Bone marrow (tissue), 2 donors: ENCODE results near the gene GUCY1B1.
A peak's percentile ranks its signal among the peaks of the same experiment; 100 is the strongest.

Experiments
- DNase-seq, 2 donors: peaks; one replicate each; lab custom pipeline; 2025; lab: John Stamatoyannopoulos, UW

Gene GUCY1B1

GRCh38 chr4:155758481-155759371 lies at the start of gene GUCY1B1:
TSS of gene GUCY1B1 (plus strand) at chr4:155759021. CDS start at chr4:155759141, 120 bp downstream.
- DNase-seq = peak; percentile 68 to 97

- DNase-seq = no peak
Observed at GRCh38 chr4:155709918-155710317, 48.9 kb upstream of the GUCY1B1 start.

GRCh38 chr4:155711556-155711955 lies 47.3 kb upstream of the GUCY1B1 start:
- no peak for DNase-seq

DNA sequence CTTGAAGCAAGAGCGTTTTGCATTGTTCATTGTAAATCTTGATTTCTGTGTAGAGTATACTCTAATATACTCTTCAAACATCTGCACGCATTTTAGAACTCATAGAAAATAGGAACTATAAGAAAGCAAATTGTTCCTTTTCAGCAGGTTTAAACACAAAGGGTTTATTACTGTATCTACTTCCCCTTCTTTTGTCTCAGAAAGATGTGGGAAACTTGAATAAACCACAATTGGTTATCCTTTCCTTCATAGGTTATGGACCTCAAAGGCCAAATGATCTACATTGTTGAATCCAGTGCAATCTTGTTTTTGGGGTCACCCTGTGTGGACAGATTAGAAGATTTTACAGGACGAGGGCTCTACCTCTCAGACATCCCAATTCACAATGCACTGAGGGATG lies 46.0 kb upstream of the GUCY1B1 start:
- peak in 1 of 2 donors; percentile 31 for DNase-seq

DNA sequence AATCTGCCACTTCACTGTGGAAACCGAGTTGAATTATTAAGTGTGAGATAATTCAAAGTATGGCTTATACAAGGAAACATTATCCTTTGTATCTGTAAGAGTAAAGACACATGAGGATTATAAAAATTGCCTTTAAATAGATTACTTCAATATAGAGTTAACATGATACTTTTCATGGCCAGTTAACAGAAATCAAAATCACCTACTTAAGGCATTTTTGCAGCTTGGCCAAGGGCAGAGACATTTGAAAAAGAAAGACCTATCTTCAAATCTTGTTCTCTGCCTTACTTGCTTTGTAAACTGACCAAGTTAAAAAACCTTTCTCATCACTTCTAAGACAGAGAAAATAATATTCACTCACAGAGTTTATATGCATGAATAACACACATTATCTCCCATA lies 44.9 kb upstream of the GUCY1B1 start:
- DNase-seq = no peak

DNA sequence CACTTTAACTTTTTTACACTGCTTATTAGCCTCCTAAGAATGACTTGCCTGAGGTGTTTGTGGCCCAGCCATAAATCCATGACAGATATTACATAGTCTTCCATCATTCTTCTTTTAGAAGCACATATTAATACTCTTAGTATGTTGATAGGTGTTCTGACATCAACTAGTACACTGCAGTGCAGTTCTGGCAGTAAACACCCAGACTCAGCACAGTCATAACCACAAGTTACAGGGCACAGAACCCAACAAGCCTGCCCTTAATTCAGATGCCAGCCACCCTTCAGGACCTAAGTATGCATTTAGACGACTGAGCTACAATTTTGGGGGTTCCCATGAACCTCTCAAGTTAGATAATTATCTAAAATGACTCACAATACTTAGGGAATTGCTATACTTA lies 36.5 kb upstream of the GUCY1B1 start:
- no peak for DNase-seq

- DNase-seq = no peak
Observed at GRCh38 chr4:155722816-155723499, 35.9 kb upstream of the GUCY1B1 start.

DNA sequence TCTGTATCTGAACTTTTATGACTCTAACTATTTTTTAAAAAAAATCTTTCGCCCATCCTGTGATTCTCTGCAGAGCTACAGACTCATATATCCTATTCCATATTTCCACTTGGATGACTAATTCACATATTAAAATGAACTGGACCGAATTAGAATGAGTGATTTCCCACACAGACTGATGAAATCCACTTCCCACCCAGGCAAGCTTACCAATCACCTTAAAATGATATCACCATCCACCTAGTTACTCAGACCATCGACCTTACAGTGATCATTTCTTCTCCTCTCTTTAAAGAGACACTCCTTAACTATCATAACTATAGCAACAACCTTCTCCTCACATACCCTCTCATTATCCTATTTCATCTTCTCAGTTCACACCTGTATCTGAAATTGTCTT lies 34.1 kb upstream of the GUCY1B1 start:
- DNase-seq = no peak

DNA sequence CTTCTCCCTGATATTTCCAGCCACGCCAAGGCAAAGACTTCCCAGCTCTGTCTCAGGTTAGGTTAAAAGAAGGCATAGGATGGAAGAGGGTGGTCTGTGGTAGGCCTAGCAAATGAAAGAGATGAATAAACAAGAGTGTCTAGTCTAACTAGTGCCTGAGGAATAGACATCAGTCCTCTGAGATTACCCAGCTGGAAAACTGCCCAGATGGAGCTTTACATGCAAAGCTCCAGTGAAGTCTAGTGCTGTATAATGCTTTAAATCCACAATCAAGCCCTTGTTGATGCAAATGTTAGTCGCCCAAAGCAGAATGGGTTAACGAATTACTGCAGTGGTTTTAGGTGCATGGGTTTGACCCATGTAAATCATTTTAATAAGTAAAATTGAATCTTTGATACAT lies 24.8 kb upstream of the GUCY1B1 start:
- no peak for DNase-seq

- DNase-seq = no peak
Observed at GRCh38 chr4:155734951-155735350, 23.9 kb upstream of the GUCY1B1 start.

- DNase-seq = no peak
Observed at GRCh38 chr4:155735496-155735895, 23.3 kb upstream of the GUCY1B1 start.

DNA sequence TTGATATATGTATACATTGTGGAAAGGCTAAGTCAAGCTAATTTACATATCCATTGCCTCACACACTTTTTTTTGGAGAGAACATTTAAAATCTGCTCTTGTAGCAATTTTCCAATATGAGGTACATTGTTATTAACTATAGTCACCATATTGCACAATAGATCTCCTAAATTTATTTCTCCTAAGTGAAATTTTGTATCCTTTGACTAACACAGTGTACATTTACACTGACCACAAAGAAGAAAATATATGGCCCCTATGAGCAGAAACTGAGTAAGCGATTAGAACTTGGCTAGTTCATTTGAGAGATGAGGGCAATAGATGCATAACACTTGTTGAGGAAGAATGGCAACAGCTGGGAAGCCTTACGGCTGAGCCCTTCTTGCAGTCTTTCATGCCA lies 20.3 kb upstream of the GUCY1B1 start:
- no peak for DNase-seq

GRCh38 chr4:155741546-155741945 lies 17.3 kb upstream of the GUCY1B1 start:
- DNase-seq = no peak

DNA sequence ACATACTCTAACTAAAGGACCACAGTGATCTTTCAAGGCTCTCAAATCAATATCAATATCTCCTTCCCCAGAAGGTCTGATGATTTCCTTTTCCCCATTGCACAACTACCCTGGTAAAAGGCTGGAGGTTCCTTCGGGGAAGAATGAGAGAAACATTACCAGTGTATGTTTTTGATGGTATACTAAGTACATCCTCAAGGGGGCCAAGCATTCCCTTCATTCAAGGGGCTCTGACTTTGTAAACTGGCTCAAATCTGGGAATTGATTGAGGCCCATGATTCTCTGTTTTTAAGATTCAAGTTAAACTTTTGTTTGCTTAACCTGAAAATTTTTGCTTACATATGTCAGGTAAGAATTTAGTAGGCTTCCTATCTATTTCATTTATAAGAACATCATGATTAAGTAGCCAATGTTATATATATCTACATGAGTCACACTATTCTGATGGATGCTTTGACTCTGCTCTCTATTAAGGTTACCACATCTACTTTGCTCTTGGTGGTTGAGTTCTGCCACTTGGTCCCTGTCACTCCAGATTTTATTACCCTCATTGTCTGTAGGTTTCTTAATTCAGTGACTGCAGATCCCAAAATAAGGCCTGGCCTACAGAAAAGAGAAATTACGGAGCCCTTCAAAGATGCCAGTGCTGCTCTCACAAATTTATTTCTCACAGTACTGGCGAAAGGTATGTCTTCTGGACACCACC lies 16.4 kb upstream of the GUCY1B1 start:
- DNase-seq = no peak

DNA sequence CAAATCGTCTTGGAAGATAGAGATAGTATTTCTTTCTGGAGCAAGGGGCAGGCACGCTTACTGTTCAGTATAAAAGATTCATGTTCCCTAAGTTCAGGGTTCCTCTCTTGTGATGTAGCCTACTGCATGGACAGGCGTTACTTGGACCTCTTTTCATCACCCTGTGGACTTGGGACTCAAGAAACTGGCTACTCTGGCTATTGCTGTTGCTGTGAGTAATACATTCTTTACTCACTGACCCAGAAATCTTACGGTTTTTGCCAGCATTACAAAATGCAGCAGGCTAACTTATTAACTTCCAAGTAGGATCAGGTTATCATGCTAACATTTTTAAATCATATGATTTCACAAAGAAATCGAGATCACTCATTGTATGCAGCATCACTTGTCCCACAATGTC lies 12.8 kb upstream of the GUCY1B1 start:
- DNase-seq = no peak

DNA sequence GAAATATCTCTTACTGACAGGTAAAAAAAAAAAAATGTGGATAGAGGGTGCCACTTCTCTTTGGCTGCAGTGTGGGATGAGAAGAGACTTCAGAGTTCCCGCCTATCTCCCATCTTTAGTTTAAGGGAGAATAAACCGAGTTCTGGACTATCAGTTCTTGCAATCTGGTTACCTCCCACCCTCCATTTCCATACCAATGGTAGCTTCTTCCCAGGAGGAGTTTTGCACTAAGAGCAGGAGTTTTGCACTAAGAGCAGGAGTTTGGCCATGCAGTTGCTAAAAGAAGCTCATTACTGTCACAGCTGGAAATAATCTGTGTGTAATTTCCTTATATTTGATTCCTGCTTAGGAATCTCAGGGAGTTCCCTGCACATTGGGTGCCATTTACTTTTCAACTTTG lies 10.8 kb upstream of the GUCY1B1 start:
- no peak for DNase-seq

GRCh38 chr4:155749041-155749440 lies 9.8 kb upstream of the GUCY1B1 start:
- no peak for DNase-seq

DNA sequence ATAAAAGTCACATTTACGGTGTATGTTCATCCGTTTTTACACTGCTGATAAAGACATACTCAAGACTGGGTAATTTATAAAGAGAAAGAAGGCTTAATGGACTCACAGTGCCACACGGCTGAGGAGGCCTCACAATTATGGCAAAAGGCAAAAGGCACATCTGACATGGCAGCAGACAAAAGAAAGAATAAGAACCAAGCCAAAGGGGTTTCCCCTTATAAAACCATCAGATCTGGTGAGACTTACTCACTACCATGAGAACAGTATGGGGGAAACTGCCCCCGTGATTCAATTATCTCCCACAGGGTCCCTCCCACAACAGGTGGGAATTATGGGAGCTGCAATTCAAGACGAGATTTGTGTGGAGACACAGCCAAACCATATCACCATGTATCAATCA lies 7.3 kb upstream of the GUCY1B1 start:
- DNase-seq = no peak

DNA sequence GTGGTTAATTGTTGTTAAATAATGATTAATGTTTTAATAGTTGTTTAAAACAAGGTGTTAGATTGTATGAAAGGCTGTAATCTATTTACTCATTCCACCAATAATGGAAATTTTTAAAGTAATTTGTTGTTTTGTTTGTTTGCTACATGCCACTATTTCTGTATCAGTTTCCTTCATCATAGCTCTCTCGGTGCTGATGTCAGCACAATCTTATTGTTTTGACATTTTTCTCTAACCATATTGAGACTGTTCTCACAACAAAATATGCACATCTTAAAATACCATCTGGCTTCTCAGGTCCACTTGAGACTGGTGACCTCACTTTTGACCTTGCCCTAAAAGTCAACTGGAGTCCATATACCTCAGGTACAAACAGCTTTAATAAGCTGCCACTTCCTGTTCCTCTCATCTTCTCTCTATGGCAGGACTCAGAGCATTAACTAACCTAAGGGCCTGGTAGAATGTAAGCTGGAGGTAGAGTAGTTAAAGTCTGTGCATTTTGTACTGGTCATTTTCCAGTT lies 1.0 kb upstream of the GUCY1B1 start:
- no peak for DNase-seq

DNA sequence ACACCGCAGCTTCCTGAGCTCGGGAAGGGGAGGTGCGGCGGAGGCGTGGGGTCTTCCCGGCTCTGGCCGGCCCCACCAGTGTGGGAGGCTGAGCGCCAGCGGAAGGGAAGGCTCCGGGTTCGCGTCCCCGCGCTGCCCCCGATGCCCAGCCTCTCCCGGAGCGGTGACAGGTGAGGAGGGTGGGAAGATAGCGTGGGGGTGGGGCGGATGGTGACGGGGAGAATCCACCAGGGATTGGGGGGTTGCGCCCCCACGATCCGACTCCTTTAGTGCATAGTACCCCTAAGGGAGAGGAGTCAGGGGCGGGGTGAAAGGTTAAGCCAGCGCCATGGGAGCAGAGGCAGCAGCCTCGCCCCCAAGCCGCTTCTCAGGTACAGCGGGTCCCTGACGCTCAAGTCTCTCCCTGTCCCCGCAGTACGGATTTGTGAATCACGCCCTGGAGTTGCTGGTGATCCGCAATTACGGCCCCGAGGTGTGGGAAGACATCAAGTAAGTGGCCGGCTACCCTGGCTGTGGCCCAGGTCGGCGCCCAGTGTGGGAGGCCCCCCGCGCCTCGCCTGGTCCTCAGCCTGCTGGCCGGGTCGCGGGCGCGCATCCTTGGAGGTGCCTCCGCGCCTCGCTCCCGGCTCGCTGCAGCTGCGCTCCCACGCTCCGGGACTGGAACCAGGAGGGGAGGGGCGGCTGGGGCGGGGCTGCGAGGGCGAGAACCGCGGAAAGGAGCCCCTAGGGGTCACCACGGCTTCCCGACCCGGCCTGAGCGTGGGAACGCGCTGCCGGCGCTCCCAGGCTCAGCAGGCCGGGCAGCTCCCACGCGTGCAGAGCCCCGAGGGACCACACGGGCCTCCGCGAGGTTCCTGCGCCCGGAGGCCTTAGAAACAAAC lies 791 bp downstream of the GUCY1B1 start:
- peak; percentile 6 to 28 for DNase-seq

DNA sequence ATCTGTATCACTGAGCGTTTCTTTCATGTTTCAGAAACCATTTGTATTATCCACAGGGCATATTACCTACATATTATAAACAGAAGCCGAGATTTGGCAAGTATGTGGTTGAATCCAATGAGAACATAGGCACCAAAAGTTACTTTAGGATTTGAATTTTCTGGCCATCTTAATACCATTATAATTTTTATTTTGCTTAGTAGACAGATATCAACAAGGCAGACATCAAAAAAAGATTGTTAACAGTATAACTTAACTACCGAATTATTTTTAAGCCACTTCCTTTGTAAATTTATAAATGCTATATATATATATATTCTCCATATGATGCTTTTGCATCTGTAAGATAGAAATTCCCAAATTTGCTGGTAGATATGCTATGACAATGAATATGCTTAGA lies 2.2 kb downstream of the GUCY1B1 start:
- no peak for DNase-seq

DNA sequence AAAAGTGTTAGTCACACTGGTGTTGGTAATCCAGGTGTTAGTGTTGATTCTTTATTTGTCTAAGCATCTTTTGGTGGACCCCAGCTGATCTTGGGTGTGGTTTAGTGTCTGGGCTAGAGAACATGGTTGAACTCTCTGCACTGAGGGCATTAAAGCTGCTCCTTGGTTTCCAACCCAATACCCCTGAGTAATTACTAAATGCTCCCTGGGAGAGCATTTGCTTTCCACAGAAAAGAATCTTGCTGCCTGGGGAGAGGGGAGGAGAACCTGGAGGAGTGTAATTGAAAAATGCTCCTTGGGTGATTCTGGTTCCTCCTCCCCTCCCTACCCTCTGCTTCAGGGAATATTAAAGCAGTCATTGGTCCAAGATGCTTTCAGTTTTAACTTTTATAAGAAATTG lies 3.1 kb downstream of the GUCY1B1 start:
- DNase-seq = no peak
